ENCODE measurements around the gene NUP210. TPM values are rescaled to one million over a fixed set of nuclear protein-coding genes. Genes with fewer than 3 reads are reported as not detected.

Gene NUP210
- total RNA-seq, 3 donors from 2014 or later (not counting 1 experiment from before 2014, with no cell fraction given): 156 to 194 (median 179) TPM

- no peaks in the 10 kb centered on the region for H3K36me3 Mint-ChIP-seq
- DNase-seq: peak in 1 of 2 donors; percentile 83
- under 1% methylated on average over 64 of the region's 64 CpGs for WGBS (ENCODE audit: insufficient coverage)
- intact Hi-C loops (cut with micrococcal nuclease): loop anchor here (5.0 kb wide), 1 partner anchor 407 kb away; no protein-coding TSS in a partner anchor
- no peaks in the 10 kb centered on the region for H3K36me3 ChIP-seq (ENCODE audit: control insufficient read depth, insufficient read depth, low read length)
- H3K4me3 Mint-ChIP-seq: peak overlapping the region; percentile 89
- peak overlapping the region; percentile 85 for H3K27ac ChIP-seq (ENCODE audit: low read length)
- H3K9me3 ChIP-seq (ENCODE audit: control insufficient read depth, insufficient read depth, low read length): no peaks in the 10 kb centered on the region
- no peaks in the 10 kb centered on the region for H3K27me3 ChIP-seq (ENCODE audit: control insufficient read depth, insufficient read depth, low read length)
- no peaks in the 10 kb centered on the region for H3K27me3 Mint-ChIP-seq (ENCODE audit: low read depth in 2 of 2)
- peak overlapping the region; percentile 94 to 95 for H3K27ac Mint-ChIP-seq
- peaks cover 47 to 51% of the 10 kb centered on the region in 2 donors for H3K4me1 Mint-ChIP-seq
- no peaks in the 10 kb centered on the region for H3K9me3 Mint-ChIP-seq
- peak; percentile 11 for TF ChIP-seq CTCF (IDR thresholded peaks at IDR 0.05)
- peaks cover 56% of the 10 kb centered on the region for H3K4me1 ChIP-seq (ENCODE audit: control insufficient read depth, insufficient read depth, low read length)
- ATAC-seq: peak; percentile 46 to 72 (median 64)
- H3K4me3 ChIP-seq (ENCODE audit: low read length): peak overlapping the region; percentile 68
Observed at GRCh38 chr3:13419505-13420044, 547 bp downstream of the NUP210 start.

GRCh38 chr3:13417166-13417947, 2.8 kb downstream of the NUP210 start:
- peaks cover 77% of the 10 kb centered on the region for H3K4me1 ChIP-seq (ENCODE audit: control insufficient read depth, insufficient read depth, low read length)
- Mint-ChIP-seq H3K27me3 (ENCODE audit: low read depth in 2 of 2) (no peaks in the 10 kb centered on the region), H3K36me3 (no peaks in the 10 kb centered on the region), H3K9me3 (no peaks in the 10 kb centered on the region), H3K4me1 (peaks cover 62 to 66% of the 10 kb centered on the region in 2 donors), H3K27ac (peak overlapping the region; percentile 94 to 95), H3K4me3 (peak overlapping the region; percentile 89)
- ATAC-seq (no peak), DNase-seq (peak in 1 of 2 donors; percentile 47)
- peak overlapping the region; percentile 90 for H3K27ac ChIP-seq (ENCODE audit: low read length)
- H3K9me3 ChIP-seq (ENCODE audit: control insufficient read depth, insufficient read depth, low read length): no peaks in the 10 kb centered on the region
- no peaks in the 10 kb centered on the region for H3K27me3 ChIP-seq (ENCODE audit: control insufficient read depth, insufficient read depth, low read length)
- 44% methylated on average over 6 of the region's 6 CpGs for WGBS (ENCODE audit: insufficient coverage)
- H3K4me3 ChIP-seq (ENCODE audit: low read length): no peak overlapping the region
- no peak for TF ChIP-seq CTCF (IDR thresholded peaks at IDR 0.05)
- intact Hi-C loops (cut with micrococcal nuclease): loop anchor here (5.0 kb wide), 1 partner anchor 405 kb away; no protein-coding TSS in a partner anchor
- H3K36me3 ChIP-seq (ENCODE audit: control insufficient read depth, insufficient read depth, low read length): no peaks in the 10 kb centered on the region

GRCh38 chr3:13415997-13416793, 3.9 kb downstream of the NUP210 start:
- H3K4me1 Mint-ChIP-seq: peaks cover 58 to 67% of the 10 kb centered on the region in 2 donors
- peaks cover 83% of the 10 kb centered on the region for H3K4me1 ChIP-seq (ENCODE audit: control insufficient read depth, insufficient read depth, low read length)
- H3K36me3 Mint-ChIP-seq: no peaks in the 10 kb centered on the region
- peak overlapping the region; percentile 94 to 95 for H3K27ac Mint-ChIP-seq
- peak overlapping the region; percentile 90 for H3K27ac ChIP-seq (ENCODE audit: low read length)
- 43% methylated on average over 9 of the region's 9 CpGs for WGBS (ENCODE audit: insufficient coverage)
- H3K4me3 Mint-ChIP-seq: peak overlapping the region; percentile 89
- no peak overlapping the region for H3K4me3 ChIP-seq (ENCODE audit: low read length)
- intact Hi-C loops (cut with micrococcal nuclease): loop anchor here (5.0 kb wide), 1 partner anchor 404 kb away; no protein-coding TSS in a partner anchor
- DNase-seq (peak in 1 of 2 donors; percentile 48), ATAC-seq (no peak)
- H3K36me3 ChIP-seq (ENCODE audit: control insufficient read depth, insufficient read depth, low read length): no peaks in the 10 kb centered on the region
- H3K9me3 ChIP-seq (ENCODE audit: control insufficient read depth, insufficient read depth, low read length): no peaks in the 10 kb centered on the region
- no peaks in the 10 kb centered on the region for H3K27me3 ChIP-seq (ENCODE audit: control insufficient read depth, insufficient read depth, low read length)
- no peaks in the 10 kb centered on the region for H3K27me3 Mint-ChIP-seq (ENCODE audit: low read depth in 2 of 2)
- no peaks in the 10 kb centered on the region for H3K9me3 Mint-ChIP-seq
- TF ChIP-seq CTCF (IDR thresholded peaks at IDR 0.05): no peak

Data from natural killer cell (primary cell).